Left renal cortex interstitium (tissue), 4 donors: ENCODE data around the gene FOXO3. TPM values are rescaled to one million over a fixed set of nuclear protein-coding genes. Genes with fewer than 3 reads are reported as not detected.
"Not testable (repeated sequence)": the region's sequence is repeated elsewhere in the genome, so short reads cannot be mapped to it uniquely, and the experiment has no call there.

Experiments used
- DNase-seq, 4 donors: peaks; one replicate each; pipeline ENCODE4 v3.0.0-alpha.2; 2013; ENCODE audit warnings: low read depth in 4 of 4, low spot score in 2 of 4, missing footprints in 1 of 4
- polyA plus RNA-seq, 4 donors: library from polyadenylated mRNA; unstranded; fragments of 120-200 nt; gene quantifications; one replicate each; pipeline ENCODE4 v1.2.1, GENCODE V29; 2013; ENCODE audit not compliant: insufficient read length in 4 of 4

FOXO3 gene
- polyA plus RNA-seq, 4 donors: 47.2 to 50.0 (median 49.9) TPM

DNA sequence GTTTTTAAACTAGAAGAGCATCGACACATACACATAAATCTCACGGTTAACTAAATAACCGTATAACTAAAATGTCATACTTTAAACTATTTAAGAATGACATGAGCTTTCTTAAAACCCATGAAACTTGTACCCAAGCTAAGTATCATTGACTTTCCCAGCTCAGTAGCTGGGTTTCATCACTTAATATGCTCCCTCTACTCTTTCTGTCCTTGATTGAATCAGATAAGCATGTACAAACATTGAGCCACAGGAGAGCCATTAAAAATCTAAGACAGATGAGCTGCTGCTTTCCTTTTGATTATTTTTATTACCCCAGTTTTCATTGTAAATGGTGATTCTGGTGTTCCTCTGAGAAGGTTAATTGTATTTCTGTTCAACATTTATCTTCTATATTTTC, 115.8 kb downstream of the FOXO3 start:
- no peak for DNase-seq

DNA sequence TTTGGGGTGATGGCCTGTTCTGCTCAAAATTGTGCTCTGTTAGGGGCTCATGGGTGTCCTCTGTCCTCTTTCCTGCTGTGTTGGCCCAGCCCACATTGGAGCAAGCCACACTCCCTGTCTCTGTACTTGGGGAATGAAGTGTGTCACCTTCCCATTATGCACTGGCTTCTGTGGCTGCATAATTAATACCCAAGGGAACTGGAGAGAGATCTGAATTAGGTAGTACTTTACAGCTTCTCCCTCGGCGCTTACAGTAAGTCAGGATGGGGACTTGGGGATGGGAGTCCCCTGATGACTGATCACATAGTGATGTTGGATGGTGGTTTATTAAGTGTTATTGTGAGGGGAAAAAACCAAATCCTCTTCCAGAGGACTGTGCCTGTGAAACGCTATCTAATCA, 116.6 kb downstream of the FOXO3 start:
- DNase-seq: no peak

- DNase-seq: no peak
Observed at GRCh38 chr6:108677894-108678293, 117.2 kb downstream of the FOXO3 start.

- DNase-seq: not testable (repeated sequence)
Observed at GRCh38 chr6:108680314-108680713, 119.6 kb downstream of the FOXO3 start.

DNA sequence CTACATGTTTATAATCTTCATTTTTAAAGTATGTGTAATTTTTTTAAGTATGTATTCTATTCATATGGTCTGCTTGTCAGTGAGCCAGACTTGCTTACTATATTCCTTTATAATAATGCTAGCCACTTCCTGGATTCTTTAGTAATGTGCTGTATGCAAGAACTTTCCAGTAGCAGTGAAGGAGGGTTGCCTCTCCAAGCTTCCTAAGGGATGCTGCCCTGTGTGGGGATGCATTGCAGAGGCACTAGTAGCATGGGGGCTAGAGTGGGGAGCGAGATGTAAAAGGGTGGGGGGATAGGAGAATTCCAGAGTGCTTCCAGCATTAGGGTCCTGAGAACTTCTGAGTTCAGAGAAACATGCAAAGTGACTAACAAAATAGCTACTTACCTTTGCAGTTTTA, 121.0 kb downstream of the FOXO3 start:
- DNase-seq: not testable (repeated sequence)

DNA sequence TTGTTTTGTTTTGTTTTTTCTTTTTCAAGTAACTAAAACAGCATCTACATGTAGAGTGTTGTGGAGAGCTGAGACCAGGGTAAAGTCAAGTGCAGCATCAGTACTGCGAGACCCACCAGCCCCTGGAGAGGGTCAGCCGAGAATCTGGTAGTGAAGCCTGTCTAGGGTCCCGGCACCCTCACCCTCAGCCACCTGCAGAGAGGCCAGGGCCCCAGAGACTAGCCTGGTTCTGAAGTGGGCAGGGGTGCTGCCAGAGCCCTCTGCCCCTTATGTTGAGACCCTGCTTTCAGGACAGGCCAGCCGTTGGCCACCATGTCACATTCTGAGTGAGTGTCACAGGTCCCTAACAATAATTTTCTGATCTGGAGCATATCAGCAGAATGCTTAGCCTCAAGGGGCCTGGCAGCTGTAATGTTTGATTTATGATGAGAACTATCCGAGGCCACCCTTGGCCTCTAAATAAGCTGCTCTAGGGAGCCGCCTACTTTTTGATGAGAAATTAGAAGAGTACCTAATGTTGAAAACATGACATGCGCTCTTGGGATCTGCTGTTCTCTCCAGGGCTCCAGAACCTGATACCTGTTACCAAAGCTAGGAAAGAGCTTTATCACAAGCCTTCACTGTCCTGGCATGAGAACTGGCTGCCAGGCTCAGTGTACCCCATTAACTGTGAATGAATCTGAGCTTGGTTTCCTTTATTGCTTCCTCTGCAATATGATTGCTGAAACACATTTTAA, 121.8 kb downstream of the FOXO3 start:
- DNase-seq: not testable (repeated sequence)

- not testable (repeated sequence) for DNase-seq
Observed at GRCh38 chr6:108683976-108684375, 123.3 kb downstream of the FOXO3 start.

DNA sequence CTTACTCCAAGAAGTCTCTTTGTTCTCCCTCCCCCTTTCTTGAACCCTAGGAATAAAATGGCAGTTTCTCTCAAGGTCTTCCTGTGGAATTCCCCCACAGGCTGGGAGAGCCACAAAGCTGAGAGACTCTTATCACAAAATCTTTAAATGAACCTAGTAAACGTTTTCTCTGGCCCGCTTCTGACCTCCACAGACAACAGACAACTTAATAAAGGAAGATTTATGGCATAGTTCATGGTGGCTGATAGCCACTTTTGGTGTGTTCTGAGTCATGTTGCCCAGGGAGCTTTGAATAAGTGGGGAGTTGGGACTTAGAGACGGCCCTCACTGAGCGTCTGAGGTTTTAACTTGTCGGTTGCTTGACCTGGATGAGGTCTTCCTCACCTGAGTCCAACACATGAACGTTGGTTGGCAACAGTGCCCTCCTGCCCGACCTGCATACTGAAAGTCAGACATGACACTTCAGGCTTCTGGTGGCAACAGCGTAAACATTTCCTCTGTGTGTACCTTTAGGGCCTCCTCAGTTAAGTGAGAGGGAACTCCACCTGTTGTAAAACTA, 124.1 kb downstream of the FOXO3 start:
- no peak for DNase-seq

DNA sequence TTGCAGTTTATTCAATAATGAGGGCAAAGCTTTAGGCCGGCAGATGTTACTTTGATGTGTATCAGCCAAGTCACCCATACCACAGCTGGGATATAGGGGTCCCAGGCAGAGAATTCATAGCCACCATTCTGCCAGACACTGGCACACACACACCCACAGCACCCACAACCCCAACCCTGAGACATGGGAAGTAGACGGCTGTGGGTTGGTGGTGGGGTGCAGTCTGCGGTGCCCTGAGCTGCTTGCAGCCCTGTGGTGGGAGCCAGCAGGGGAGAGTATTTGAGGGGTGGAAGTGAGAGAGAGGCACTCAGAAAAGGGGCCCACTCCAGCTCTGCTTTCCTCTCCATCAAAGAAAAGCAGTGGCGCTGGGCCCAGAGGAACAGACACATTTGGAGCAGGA, 125.3 kb downstream of the FOXO3 start:
- DNase-seq: no peak

DNA sequence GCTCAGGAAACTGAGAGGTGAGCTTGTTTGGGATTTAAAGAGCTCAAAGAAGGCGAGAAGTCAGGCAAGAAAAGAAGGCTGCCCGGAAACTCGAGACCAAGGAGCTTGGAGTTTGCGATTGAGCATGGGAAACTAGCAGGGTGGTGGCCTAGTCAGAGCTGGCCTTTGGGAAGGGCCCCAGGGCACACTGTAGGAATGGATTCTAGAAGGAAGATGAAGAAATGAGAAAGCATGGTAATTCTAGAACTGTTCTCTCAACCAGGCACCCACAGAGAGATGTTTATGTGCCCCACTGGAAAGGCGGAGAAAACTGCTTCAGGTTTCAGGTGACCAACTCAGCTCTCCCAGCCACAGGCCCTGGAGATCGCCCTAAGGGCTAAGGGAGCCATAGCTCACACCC, 126.2 kb downstream of the FOXO3 start:
- DNase-seq: no peak

- DNase-seq: no peak
Observed at GRCh38 chr6:108687921-108688320, 127.2 kb downstream of the FOXO3 start.

DNA sequence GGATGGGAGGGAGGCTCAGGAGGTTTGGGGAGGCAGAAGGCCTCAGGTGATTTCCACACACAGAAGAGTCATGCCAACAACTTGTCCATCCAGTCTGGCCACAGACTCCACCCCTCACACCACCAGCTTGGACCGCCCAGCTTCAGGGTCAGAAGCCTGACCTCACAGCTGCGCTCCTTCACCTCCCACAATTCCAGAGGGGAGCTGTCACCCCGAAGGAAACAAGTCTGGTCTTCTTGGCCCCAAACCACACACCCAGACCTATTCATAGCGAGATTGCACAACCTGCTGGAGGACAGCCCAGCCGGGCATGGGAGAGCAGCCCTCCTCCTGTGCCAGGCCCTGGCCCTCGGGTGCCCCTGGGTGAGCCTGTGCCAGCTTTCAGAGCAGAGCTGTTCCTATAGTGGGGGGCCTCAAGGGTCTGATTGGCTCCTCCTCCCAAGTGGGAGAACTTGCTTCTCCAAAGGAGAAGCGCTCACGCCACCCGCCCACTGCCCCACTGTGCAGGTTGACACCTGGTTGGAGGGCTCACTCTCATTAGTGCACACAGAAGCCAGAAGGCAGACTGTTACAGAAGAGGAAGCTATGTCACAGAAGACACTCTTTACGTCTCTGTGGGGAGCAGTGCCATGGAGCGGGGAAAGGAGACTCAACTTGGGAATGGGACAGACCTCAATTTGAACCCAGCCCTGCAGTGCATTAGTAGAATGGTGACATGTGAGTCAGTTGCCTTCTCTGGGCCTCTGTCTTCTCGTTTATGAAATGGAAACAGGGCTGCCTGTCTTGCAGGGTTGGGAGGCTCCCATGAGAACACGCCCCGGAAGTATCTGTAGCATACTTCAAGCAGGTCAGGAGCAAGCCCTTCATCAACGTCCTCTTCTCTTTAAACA, 128.8 kb downstream of the FOXO3 start:
- no peak for DNase-seq

GRCh38 chr6:108690326-108691049, 129.8 kb downstream of the FOXO3 start:
- DNase-seq: no peak

DNA sequence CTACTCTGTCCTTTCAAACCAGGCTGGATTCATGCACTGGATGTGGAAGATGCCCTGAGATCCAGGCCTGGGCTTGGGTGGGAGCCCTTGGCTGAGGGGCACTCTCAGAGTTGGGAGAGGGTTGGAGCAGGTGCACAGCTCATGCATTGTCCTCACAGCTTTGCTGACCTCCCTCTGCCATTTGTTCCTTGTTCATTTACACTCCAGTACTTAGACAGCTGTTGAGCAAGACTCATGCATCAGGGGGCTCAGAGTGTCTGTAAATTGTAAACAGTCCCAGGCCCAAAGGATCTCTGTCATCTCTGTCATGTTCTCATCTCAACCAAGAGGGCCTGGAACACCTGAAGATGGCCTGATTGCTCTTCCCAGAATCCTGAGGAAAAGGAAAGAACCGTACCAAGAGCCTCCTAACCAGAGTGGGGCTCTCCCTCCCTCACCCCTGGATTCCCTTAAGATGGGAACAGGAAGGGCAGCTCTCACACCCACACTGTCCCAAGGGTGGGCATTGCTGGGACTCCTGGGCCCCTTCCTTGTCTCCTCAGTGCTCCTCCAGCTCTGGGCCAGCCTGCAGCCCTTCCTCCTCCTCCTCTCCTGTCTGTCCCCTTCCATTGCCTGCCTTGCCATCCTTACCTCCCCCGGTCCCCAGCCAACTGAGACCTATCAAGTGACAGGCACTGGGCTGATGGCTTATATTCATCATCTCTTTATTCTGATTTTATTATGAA, 132.9 kb downstream of the FOXO3 start:
- DNase-seq: no peak

DNA sequence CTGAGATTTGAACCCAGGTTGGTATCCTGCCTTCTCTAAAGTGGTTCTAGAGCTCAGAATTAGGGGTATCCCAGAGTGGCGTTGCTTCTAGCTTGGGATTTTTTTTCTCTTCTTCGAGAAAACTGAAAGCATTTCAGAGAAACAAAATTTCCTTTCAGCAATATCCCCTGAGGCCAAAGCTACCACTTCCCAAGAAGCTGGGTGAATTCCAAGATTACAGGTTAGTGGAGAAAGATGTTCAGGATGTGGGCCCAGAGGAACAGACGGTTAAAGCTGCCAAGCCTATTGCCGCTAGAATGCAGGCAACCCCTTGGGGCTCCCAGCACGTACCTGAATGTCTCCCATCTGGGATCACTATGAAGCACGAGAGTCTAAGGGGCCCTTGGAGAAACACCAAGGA, 134.1 kb downstream of the FOXO3 start:
- DNase-seq: no peak

DNA sequence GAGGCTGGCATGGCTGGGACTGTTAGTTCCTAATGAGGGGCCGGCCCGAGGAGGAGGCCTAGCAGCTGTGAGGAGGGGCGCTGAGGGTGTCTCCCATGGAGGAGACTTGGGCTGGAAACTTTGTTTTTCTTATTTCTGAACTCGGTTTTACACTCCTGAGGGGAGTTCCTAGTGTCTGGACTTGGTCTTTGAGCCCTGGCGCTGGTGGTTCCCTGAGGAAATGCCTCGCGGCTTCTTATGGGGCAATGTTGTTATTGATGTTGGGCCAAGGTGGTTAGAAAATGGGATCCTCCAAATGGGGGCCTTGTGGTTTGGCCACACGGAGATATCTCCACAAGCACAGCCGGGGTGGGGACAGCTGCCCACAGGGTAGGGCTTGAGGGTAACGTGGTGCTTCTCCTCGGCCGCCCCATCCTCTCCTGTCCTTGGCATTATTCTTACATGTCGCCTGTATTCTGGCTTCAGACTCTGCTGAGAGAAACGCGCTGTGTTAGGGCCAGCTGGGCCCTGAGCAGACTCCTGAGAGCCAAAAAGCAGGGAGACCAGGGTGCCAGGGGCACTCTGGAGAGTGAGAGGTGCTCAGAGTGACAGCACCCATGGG, 136.9 kb downstream of the FOXO3 start:
- DNase-seq: no peak

- no peak for DNase-seq
Observed at GRCh38 chr6:108698593-108699289, 138.0 kb downstream of the FOXO3 start.

GRCh38 chr6:108699290-108700041, 138.7 kb downstream of the FOXO3 start:
- DNase-seq: peak in 1 of 4 donors; percentile 62
